CD8-positive, alpha-beta memory T cell (primary cell): Measurements from ENCODE around the gene IGF2R. TPM values are rescaled to one million over a fixed set of nuclear protein-coding genes. Genes with fewer than 3 reads are reported as not detected.

Experiments used
- CTCF ChIA-PET: fragments of 350-600 bp; sonication (Branson Sonifier 250); formaldehyde crosslinking; loops from one replicate; lab custom pipeline; 2021; ENCODE audit warnings: antibody characterized with exemption; lab: Charles Lee
- POLR2A ChIA-PET: fragments of 350-600 bp; sonication (Branson Sonifier 250); formaldehyde crosslinking; loops from one replicate; lab custom pipeline; 2021; ENCODE audit warnings: antibody characterized with exemption; lab: Charles Lee
- DNase-seq, 5 donors: peaks; one replicate each; pipeline versions ENCODE4 v3.0.0 to v3.0.0-alpha.2; 2020 to 2022; ENCODE audit warnings: mixed read lengths in 1 of 5
- H3K27ac ChIP-seq: one replicate; pipeline ENCODE4 v1.7.0; 2013; ENCODE audit warnings: low read depth, mild to moderate bottlenecking, low read length, moderate library complexity
- H3K27me3 ChIP-seq: 2 replicates; pipeline ENCODE4 v1.7.0; 2013; ENCODE audit warnings: low read length, mild to moderate bottlenecking; ENCODE audit not compliant: insufficient read depth, poor library complexity, severe bottlenecking
- H3K36me3 ChIP-seq: 2 replicates; pipeline ENCODE4 v1.7.0; 2013; ENCODE audit warnings: mild to moderate bottlenecking, low read length, moderate library complexity; ENCODE audit not compliant: insufficient read depth
- H3K4me1 ChIP-seq: 2 replicates; pipeline ENCODE4 v1.7.0; 2013; ENCODE audit warnings: mild to moderate bottlenecking, low read length, moderate library complexity; ENCODE audit not compliant: insufficient read depth
- H3K4me3 ChIP-seq: 2 replicates; pipeline ENCODE4 v1.7.0; 2013; ENCODE audit warnings: mild to moderate bottlenecking, low read length
- H3K9me3 ChIP-seq: 2 replicates; pipeline ENCODE4 v1.7.0; 2013; ENCODE audit warnings: mild to moderate bottlenecking, low read length
- H3K27ac Mint-ChIP-seq, 8 donors: one replicate each; pipeline ENCODE4 v1.8.0; 2020 to 2021; ENCODE audit warnings: mixed read lengths in 8 of 8, mild to moderate bottlenecking in 6 of 8, inconsistent platforms in 3 of 8, moderate library complexity in 3 of 8
- H3K27me3 Mint-ChIP-seq, 2 donors: one replicate each; pipeline ENCODE4 v1.8.0; 2020 to 2021; ENCODE audit warnings: mixed read lengths in 2 of 2, mild to moderate bottlenecking in 1 of 2, moderate library complexity in 1 of 2
- H3K36me3 Mint-ChIP-seq, 3 donors: one replicate each; pipeline ENCODE4 v1.8.0; 2020 to 2021; ENCODE audit warnings: mixed read lengths in 3 of 3, inconsistent platforms in 1 of 3, mild to moderate bottlenecking in 1 of 3
- H3K4me1 Mint-ChIP-seq, 3 donors: one replicate each; pipeline ENCODE4 v1.8.0; 2020 to 2021; ENCODE audit warnings: mixed read lengths in 3 of 3, inconsistent platforms in 1 of 3, mild to moderate bottlenecking in 1 of 3
- H3K4me3 Mint-ChIP-seq, 7 donors: one replicate each; pipeline ENCODE4 v1.8.0; 2020 to 2021; ENCODE audit warnings: mixed read lengths in 7 of 7, mild to moderate bottlenecking in 6 of 7, moderate library complexity in 4 of 7, inconsistent platforms in 2 of 7
- H3K9me3 Mint-ChIP-seq, 5 donors: one replicate each; pipeline ENCODE4 v1.8.0; 2020 to 2022; ENCODE audit warnings: mixed read lengths in 5 of 5, mild to moderate bottlenecking in 3 of 5, moderate library complexity in 2 of 5, inconsistent platforms in 1 of 5
- polyA plus RNA-seq: library from polyadenylated mRNA; unstranded; fragments of 300-500 nt; fragmentation: Illumina TruSeq; gene quantifications from one replicate; pipeline ENCODE4 v1.2.3, GENCODE V29; 2021
- total RNA-seq, 2 experiments: library from RNA; stranded (reverse); gene quantifications; one replicate each; pipeline ENCODE4 v1.2.3, GENCODE V29; 2021

Gene IGF2R
- total and polyA plus RNA-seq, 3 experiments from 2014 or later, result 27.5 to 93.7 (median 91.4) TPM

GRCh38 chr6:160050022-160050421 is 81.1 kb downstream of the IGF2R start:
- CTCF ChIA-PET, result no interaction called here

GRCh38 chr6:160051390-160051789 is 82.5 kb downstream of the IGF2R start:
- Histone ChIP-seq H3K4me3 (no peak overlapping the region), H3K4me1 (peaks cover 6% of the 10 kb centered on the region), H3K36me3 (peaks cover 69% of the 10 kb centered on the region), H3K27me3 (no peaks in the 10 kb centered on the region), H3K9me3 (no peaks in the 10 kb centered on the region), H3K27ac (no peak overlapping the region)
- Mint-ChIP-seq H3K4me1 (peaks cover 31 to 32% (median 31%) of the 10 kb centered on the region in 3 donors), H3K27me3 (no peaks in the 10 kb centered on the region), H3K4me3 (peak overlapping the region in 1 of 7 donors; percentile 34), H3K9me3 (no peaks in the 10 kb centered on the region), H3K27ac (peak overlapping the region in 5 of 8 donors; percentile 43 to 83 (median 55)), H3K36me3 (peaks cover 17 to 97% (median 42%) of the 10 kb centered on the region in 3 donors)
- no peak for DNase-seq
- ChIA-PET POLR2A (no interaction called here), CTCF (no interaction called here)

More at GRCh38 chr6:160050022-160050421, 81.1 kb downstream of the IGF2R start:
- Mint-ChIP-seq H3K36me3 (peaks cover 17 to 97% (median 45%) of the 10 kb centered on the region in 3 donors), H3K4me3 (no peak overlapping the region), H3K9me3 (no peaks in the 10 kb centered on the region), H3K4me1 (peaks cover 25% of the 10 kb centered on the region in 3 donors), H3K27me3 (no peaks in the 10 kb centered on the region), H3K27ac (peak overlapping the region in 1 of 8 donors; percentile 49)
- Histone ChIP-seq H3K36me3 (peaks cover 70% of the 10 kb centered on the region), H3K27me3 (no peaks in the 10 kb centered on the region), H3K4me1 (peaks cover 6% of the 10 kb centered on the region), H3K4me3 (no peak overlapping the region), H3K9me3 (no peaks in the 10 kb centered on the region), H3K27ac (no peak overlapping the region)
- DNase-seq, result no peak
- POLR2A ChIA-PET, result no interaction called here

- peaks cover 17 to 96% (median 36%) of the 10 kb centered on the region in 3 donors for H3K36me3 Mint-ChIP-seq
- CTCF ChIA-PET, result no interaction called here
- H3K27me3 ChIP-seq, result no peaks in the 10 kb centered on the region
These were observed 85.4 kb downstream of the IGF2R start for GRCh38 chr6:160054271-160054670.

GRCh38 chr6:160054913-160055312 is 86.0 kb downstream of the IGF2R start:
- no peaks in the 10 kb centered on the region for H3K9me3 ChIP-seq
- no peak overlapping the region for H3K27ac ChIP-seq
- POLR2A ChIA-PET, result no interaction called here
- peaks cover 67% of the 10 kb centered on the region for H3K36me3 ChIP-seq
- peaks cover 14 to 96% (median 35%) of the 10 kb centered on the region in 3 donors for H3K36me3 Mint-ChIP-seq
- no peaks in the 10 kb centered on the region for H3K27me3 ChIP-seq
- no peaks in the 10 kb centered on the region for H3K27me3 Mint-ChIP-seq
- no peak for DNase-seq
- H3K4me1 Mint-ChIP-seq, result peaks cover 35 to 37% (median 36%) of the 10 kb centered on the region in 3 donors
- CTCF ChIA-PET, result no interaction called here
- peak overlapping the region in 3 of 8 donors; percentile 42 to 81 (median 48) for H3K27ac Mint-ChIP-seq
- H3K4me3 Mint-ChIP-seq, result no peak overlapping the region
- no peak overlapping the region for H3K4me3 ChIP-seq
- H3K4me1 ChIP-seq, result peaks cover 6% of the 10 kb centered on the region
- H3K9me3 Mint-ChIP-seq, result no peaks in the 10 kb centered on the region

More at GRCh38 chr6:160054271-160054670, 85.4 kb downstream of the IGF2R start:
- H3K4me3 ChIP-seq, result no peak overlapping the region
- no peak for DNase-seq
- H3K4me1 ChIP-seq, result peaks cover 6% of the 10 kb centered on the region
- peaks cover 64% of the 10 kb centered on the region for H3K36me3 ChIP-seq
- no peaks in the 10 kb centered on the region for H3K9me3 ChIP-seq
- H3K27me3 Mint-ChIP-seq, result no peaks in the 10 kb centered on the region
- H3K4me3 Mint-ChIP-seq, result no peak overlapping the region
- POLR2A ChIA-PET, result no interaction called here
- no peak overlapping the region for H3K27ac ChIP-seq
- H3K9me3 Mint-ChIP-seq, result no peaks in the 10 kb centered on the region
- peak overlapping the region in 3 of 8 donors; percentile 38 to 59 (median 42) for H3K27ac Mint-ChIP-seq
- H3K4me1 Mint-ChIP-seq, result peaks cover 39 to 42% (median 41%) of the 10 kb centered on the region in 3 donors

- peaks cover 13 to 95% (median 36%) of the 10 kb centered on the region in 3 donors for H3K36me3 Mint-ChIP-seq
- H3K27me3 Mint-ChIP-seq, result no peaks in the 10 kb centered on the region
- H3K27ac Mint-ChIP-seq, result peak overlapping the region in 2 of 8 donors; percentile 33 to 54
- H3K9me3 Mint-ChIP-seq, result no peaks in the 10 kb centered on the region
- H3K4me3 ChIP-seq, result no peak overlapping the region
- H3K4me1 Mint-ChIP-seq, result peaks cover 32 to 34% (median 33%) of the 10 kb centered on the region in 3 donors
- H3K27me3 ChIP-seq, result no peaks in the 10 kb centered on the region
- H3K27ac ChIP-seq, result no peak overlapping the region
- DNase-seq, result no peak
- ChIA-PET POLR2A (no interaction called here), CTCF (no interaction called here)
- H3K4me3 Mint-ChIP-seq, result no peak overlapping the region
- no peaks in the 10 kb centered on the region for H3K9me3 ChIP-seq
- H3K4me1 ChIP-seq, result peaks cover 6% of the 10 kb centered on the region
- peaks cover 70% of the 10 kb centered on the region for H3K36me3 ChIP-seq
These were observed 86.5 kb downstream of the IGF2R start for GRCh38 chr6:160055378-160055777.

GRCh38 chr6:160055813-160056212 is 86.9 kb downstream of the IGF2R start:
- ChIA-PET POLR2A (no interaction called here), CTCF (no interaction called here)
- H3K4me1 ChIP-seq, result peaks cover 6% of the 10 kb centered on the region
- no peak overlapping the region for H3K27ac ChIP-seq
- H3K9me3 Mint-ChIP-seq, result no peaks in the 10 kb centered on the region
- no peak overlapping the region for H3K4me3 Mint-ChIP-seq
- H3K9me3 ChIP-seq, result no peaks in the 10 kb centered on the region
- peaks cover 28 to 29% (median 29%) of the 10 kb centered on the region in 3 donors for H3K4me1 Mint-ChIP-seq
- H3K36me3 Mint-ChIP-seq, result peaks cover 9 to 95% (median 37%) of the 10 kb centered on the region in 3 donors
- H3K27me3 Mint-ChIP-seq, result no peaks in the 10 kb centered on the region
- no peak for DNase-seq
- H3K4me3 ChIP-seq, result no peak overlapping the region
- H3K27me3 ChIP-seq, result no peaks in the 10 kb centered on the region
- H3K36me3 ChIP-seq, result peaks cover 70% of the 10 kb centered on the region
- peak overlapping the region in 2 of 8 donors; percentile 13 to 19 for H3K27ac Mint-ChIP-seq

GRCh38 chr6:160057080-160057479 is 88.2 kb downstream of the IGF2R start:
- Histone ChIP-seq H3K27ac (no peak overlapping the region), H3K27me3 (no peaks in the 10 kb centered on the region), H3K4me1 (no peaks in the 10 kb centered on the region), H3K9me3 (no peaks in the 10 kb centered on the region), H3K36me3 (peaks cover 75% of the 10 kb centered on the region), H3K4me3 (no peak overlapping the region)
- Mint-ChIP-seq H3K9me3 (no peaks in the 10 kb centered on the region), H3K36me3 (peaks cover 8 to 93% (median 35%) of the 10 kb centered on the region in 3 donors), H3K27ac (peak overlapping the region; percentile 28 to 89 (median 76)), H3K4me1 (peaks cover 20 to 21% (median 20%) of the 10 kb centered on the region in 3 donors), H3K4me3 (peak overlapping the region in 1 of 7 donors; percentile 18), H3K27me3 (no peaks in the 10 kb centered on the region)
- ChIA-PET CTCF (no interaction called here), POLR2A (no interaction called here)
- DNase-seq, result no peak

GRCh38 chr6:160058603-160059215 is 89.8 kb downstream of the IGF2R start:
- Histone ChIP-seq H3K4me3 (no peak overlapping the region), H3K27me3 (no peaks in the 10 kb centered on the region), H3K27ac (no peak overlapping the region), H3K36me3 (peaks cover 78% of the 10 kb centered on the region), H3K9me3 (no peaks in the 10 kb centered on the region), H3K4me1 (no peaks in the 10 kb centered on the region)
- Mint-ChIP-seq H3K4me3 (no peak overlapping the region), H3K4me1 (peaks cover 16 to 21% (median 16%) of the 10 kb centered on the region in 3 donors), H3K9me3 (no peaks in the 10 kb centered on the region), H3K27ac (peak overlapping the region in 1 of 8 donors; percentile 76), H3K36me3 (peaks cover 3 to 93% (median 39%) of the 10 kb centered on the region in 3 donors), H3K27me3 (no peaks in the 10 kb centered on the region)
- DNase-seq, result no peak
- ChIA-PET POLR2A (no interaction called here), CTCF (no interaction called here)
